ENCODE data around the gene ZYG11B. TPM values are rescaled to one million over a fixed set of nuclear protein-coding genes. Genes with fewer than 3 reads are reported as not detected.
"Not testable (repeated sequence)": the region's sequence is repeated elsewhere in the genome, so short reads cannot be mapped to it uniquely, and the experiment has no call there.

The ZYG11B gene
- total RNA-seq, 2 experiments from 2014 or later: 13.7 to 13.8 TPM

DNA sequence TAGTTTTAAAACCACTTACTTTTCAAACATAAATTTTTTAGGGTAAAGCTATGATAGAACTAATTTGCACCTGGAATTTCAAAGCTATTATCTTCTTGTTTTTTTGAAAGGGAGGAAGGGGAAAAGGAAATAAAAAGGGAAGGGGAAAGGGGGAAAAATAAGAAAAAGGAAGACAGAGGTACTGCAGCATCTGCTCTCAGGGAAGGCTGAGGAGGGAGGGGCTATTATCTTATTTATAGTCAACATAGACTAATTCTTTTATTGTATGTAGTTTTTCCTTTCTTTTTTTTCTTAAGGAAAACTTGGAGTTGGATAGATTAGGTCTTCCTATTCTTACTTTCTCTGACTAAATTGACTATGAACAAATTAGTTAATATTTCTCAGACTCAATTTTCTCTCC lies 74.8 kb downstream of the ZYG11B start:
- no peaks in the 10 kb centered on the region for H3K4me1 Mint-ChIP-seq
- H3K27ac Mint-ChIP-seq: no peak overlapping the region
- no peaks in the 10 kb centered on the region for H3K9me3 Mint-ChIP-seq
- peaks cover 3% of the 10 kb centered on the region for H3K36me3 Mint-ChIP-seq
- DNase-seq (no peak), ATAC-seq (ENCODE audit: low read depth) (no peak)
- H3K27me3 Mint-ChIP-seq: no peaks in the 10 kb centered on the region
- no peak overlapping the region for H3K4me3 Mint-ChIP-seq
- POLR2A ChIA-PET: no interaction called here

GRCh38 chr1:52804083-52804482 lies 77.8 kb downstream of the ZYG11B start:
- H3K36me3 Mint-ChIP-seq; H3K9me3 Mint-ChIP-seq; H3K4me3 Mint-ChIP-seq; ATAC-seq (ENCODE audit: low read depth); H3K27ac Mint-ChIP-seq; DNase-seq; H3K27me3 Mint-ChIP-seq; POLR2A ChIA-PET; H3K4me1 Mint-ChIP-seq: not testable (repeated sequence)

DNA sequence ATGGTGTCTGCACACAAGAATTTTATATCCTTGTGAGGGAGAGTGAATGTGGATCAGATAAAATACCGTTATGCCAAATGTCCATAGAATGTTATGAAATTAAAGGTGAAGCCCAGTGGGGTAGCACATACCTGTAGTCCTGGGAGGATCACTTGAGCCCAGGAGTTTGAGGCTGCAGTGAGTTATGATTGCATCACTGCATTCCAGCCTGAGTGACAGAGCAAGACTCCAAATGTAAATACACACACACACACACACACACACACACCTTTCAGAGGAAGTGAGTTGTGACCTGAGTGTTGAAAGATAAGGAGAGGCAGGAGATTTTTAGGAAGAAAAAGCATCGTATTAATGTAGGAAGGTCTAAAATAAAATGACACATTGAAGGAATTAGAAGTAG lies 88.2 kb downstream of the ZYG11B start:
- no peaks in the 10 kb centered on the region for H3K27me3 Mint-ChIP-seq
- DNase-seq (no peak), ATAC-seq (ENCODE audit: low read depth) (no peak)
- no peaks in the 10 kb centered on the region for H3K4me1 Mint-ChIP-seq
- no peaks in the 10 kb centered on the region for H3K9me3 Mint-ChIP-seq
- POLR2A ChIA-PET: no interaction called here
- H3K4me3 Mint-ChIP-seq: no peak overlapping the region
- H3K36me3 Mint-ChIP-seq: peaks cover 4% of the 10 kb centered on the region
- no peak overlapping the region for H3K27ac Mint-ChIP-seq

DNA sequence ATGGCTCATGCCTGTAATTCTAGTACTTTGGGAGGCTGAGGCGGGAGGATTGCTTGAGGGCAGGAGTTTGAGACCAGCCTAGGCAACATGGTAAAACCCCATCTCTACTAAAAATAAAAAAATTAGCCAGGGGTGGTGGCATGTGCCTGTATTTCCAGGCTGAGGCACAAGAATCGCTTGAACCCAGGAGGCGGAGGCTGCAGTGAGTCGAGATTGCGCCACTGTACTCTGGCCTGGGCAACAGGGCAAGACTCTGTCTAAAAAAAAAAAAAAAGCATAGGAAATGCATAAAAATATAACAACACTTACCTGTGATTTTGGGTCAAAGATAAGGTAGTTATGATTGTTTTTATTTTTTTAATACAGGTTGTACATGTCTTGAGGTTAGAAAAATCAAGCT lies 94.6 kb downstream of the ZYG11B start:
- DNase-seq; H3K27ac Mint-ChIP-seq; ATAC-seq (ENCODE audit: low read depth); H3K4me1 Mint-ChIP-seq; H3K36me3 Mint-ChIP-seq; H3K9me3 Mint-ChIP-seq; POLR2A ChIA-PET; H3K27me3 Mint-ChIP-seq; H3K4me3 Mint-ChIP-seq: not testable (repeated sequence)

- POLR2A ChIA-PET: no interaction called here
- H3K27me3 Mint-ChIP-seq: no peaks in the 10 kb centered on the region
- ATAC-seq (ENCODE audit: low read depth): peak; percentile 42
- no peaks in the 10 kb centered on the region for H3K9me3 Mint-ChIP-seq
- no peak overlapping the region for H3K27ac Mint-ChIP-seq
- H3K4me1 Mint-ChIP-seq: no peaks in the 10 kb centered on the region
- no peaks in the 10 kb centered on the region for H3K36me3 Mint-ChIP-seq
- no peak overlapping the region for H3K4me3 Mint-ChIP-seq
- no peak for DNase-seq
These were observed 99.6 kb downstream of the ZYG11B start for GRCh38 chr1:52825868-52826267.

DNA sequence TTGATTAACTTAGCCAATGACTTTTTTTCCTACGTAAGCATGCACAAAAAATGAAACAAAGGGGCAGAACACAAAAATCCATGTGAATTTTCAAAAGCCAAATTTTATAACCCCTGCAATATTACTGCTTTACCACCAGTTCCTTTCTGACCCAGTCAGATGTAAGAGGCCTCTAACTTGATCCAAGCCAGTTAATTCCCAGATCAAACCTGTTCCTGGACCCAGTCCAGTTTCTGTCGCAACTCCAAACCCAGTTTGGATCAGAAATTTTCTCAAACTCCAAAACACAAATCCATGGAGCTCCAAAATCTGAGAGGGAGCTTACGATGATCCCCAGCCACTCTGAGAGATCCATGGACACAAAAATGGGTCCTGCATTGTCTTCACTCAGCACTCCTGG lies 108.5 kb downstream of the ZYG11B start:
- ATAC-seq (ENCODE audit: low read depth) (no peak), DNase-seq (no peak)
- Mint-ChIP-seq H3K27ac (no peak overlapping the region), H3K36me3 (no peaks in the 10 kb centered on the region), H3K9me3 (no peaks in the 10 kb centered on the region), H3K4me3 (no peak overlapping the region), H3K27me3 (peaks cover 9% of the 10 kb centered on the region), H3K4me1 (no peaks in the 10 kb centered on the region)
- POLR2A ChIA-PET: no interaction called here

DNA sequence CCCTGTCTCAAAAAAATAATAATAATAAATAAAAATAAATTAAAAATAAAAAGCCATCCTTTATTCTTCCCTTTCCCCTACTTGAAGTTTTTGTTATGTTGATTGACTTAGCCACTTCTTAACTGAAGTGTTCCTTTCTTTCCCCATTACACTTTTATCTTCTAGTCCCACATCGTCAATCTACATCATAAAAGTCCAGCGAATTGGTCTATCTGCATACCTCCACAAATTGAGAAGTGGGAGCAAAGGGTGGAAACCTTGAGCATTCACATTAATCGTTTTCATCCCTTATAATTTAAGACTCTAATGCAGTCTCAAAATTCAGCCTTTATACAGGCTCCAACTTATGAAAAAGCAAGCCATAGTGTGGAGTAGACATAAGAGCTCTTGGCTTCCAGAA lies 109.8 kb downstream of the ZYG11B start:
- Mint-ChIP-seq H3K4me3 (no peak overlapping the region), H3K4me1 (no peaks in the 10 kb centered on the region)
- ATAC-seq (ENCODE audit: low read depth): no peak

DNA sequence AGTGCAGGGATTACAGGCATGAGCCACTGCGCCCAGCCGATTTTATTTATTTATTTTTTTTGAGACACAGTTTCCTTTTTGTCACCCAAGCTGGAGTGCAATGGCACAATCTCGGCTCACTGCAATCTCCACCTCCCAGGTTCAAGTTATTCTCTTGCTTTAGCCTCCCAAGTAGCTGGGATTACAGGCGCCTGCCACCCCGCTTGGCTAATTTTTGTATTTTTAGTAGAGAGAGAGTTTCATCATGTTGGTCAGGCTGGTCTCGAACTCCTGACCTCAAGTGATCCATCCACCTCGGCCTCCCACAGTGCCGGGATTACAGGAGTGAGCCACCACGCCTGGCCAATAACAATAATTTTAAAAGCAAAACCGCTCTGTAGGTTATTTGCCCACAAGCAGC lies 112.9 kb downstream of the ZYG11B start:
- H3K4me3 Mint-ChIP-seq; ATAC-seq (ENCODE audit: low read depth); H3K27ac Mint-ChIP-seq; H3K4me1 Mint-ChIP-seq; POLR2A ChIA-PET; DNase-seq; H3K9me3 Mint-ChIP-seq; H3K36me3 Mint-ChIP-seq: not testable (repeated sequence)
- peaks cover 22% of the 10 kb centered on the region for H3K27me3 Mint-ChIP-seq

More for the DNA sequence above, 109.8 kb downstream of the ZYG11B start:
- no peak overlapping the region for H3K27ac Mint-ChIP-seq
- no peaks in the 10 kb centered on the region for H3K9me3 Mint-ChIP-seq
- no peak for DNase-seq
- POLR2A ChIA-PET: no interaction called here
- H3K36me3 Mint-ChIP-seq: no peaks in the 10 kb centered on the region
- H3K27me3 Mint-ChIP-seq: peaks cover 9% of the 10 kb centered on the region

DNA sequence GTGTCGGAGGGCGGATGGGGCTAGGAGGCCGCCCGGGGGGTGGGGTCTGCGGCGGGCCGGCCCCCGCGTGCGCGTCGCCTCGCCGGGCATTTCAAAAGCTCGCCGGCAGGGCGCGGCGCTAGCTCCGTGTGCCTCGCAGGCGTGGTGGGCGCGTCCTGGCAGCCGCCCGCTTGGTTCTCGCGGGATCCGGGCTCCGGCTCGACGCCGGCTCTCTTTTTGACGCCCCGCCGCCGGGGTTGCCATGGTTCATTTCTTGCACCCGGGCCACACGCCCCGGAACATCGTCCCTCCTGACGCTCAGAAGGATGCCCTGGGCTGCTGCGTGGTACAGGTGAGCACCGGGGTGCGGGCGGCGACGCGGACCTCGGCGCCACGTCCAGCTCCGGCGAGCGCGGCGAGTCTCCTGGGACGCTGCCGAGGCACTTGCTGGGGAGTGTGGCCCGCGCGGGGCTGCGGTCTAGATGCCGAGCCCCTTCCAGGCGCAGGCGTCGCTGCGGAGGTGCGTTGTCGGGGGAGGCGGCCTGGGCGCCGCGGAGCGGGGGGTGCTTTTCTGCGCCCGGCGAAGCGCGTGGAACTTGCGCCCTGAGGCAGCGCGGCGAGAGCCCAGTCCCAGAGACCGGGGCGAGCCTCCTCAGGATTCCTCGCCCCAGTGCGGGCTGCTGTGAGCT lies 116.5 kb downstream of the ZYG11B start, which contains the start of gene ZYG11A:
ZYG11A (plus strand) TSS at position 118 of the 668 bp plus-strand sequence; CDS start at position 242, 124 bp downstream.
- H3K27me3 Mint-ChIP-seq: peaks cover 33% of the 10 kb centered on the region
- POLR2A ChIA-PET: interaction anchor here (0.7 to 1.6 kb wide), 3 partner anchors 11 to 79 kb away, joined by 3 to 5 read pairs (median 3); partner anchors contain the start of gene ECHDC2
- H3K4me3 Mint-ChIP-seq: peak within 1 kb of the TSS; percentile 70
- H3K27ac Mint-ChIP-seq: no peak within 1 kb of the TSS
- H3K9me3 Mint-ChIP-seq: no peaks in the 10 kb centered on the region
- ATAC-seq (ENCODE audit: low read depth) (peak; percentile 97), DNase-seq (peak; percentile 87)
- no peaks in the 10 kb centered on the region for H3K36me3 Mint-ChIP-seq
- peaks cover 3% of the 10 kb centered on the region for H3K4me1 Mint-ChIP-seq

DNA sequence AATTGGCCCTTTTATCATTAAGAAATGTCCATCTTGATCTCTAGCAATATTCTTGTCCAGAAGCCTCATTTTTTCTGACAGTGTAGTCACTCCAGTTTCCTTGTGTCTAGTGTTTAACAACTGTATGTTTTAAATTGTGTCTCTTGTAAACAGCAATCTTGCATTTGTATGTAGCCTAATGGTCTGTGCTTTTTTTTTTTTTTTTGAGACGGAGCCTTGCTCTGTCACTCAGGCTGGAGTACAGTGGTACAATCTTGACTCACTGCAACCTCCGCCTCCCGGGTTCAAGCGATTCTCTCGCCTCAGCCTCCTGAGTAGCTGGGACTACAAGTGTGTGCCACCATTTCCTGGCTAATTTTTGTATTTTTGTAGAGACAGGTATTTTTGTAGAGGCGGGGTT lies 118.9 kb downstream of the ZYG11B start:
- H3K27ac Mint-ChIP-seq; POLR2A ChIA-PET; H3K4me1 Mint-ChIP-seq; H3K36me3 Mint-ChIP-seq; H3K4me3 Mint-ChIP-seq; DNase-seq; ATAC-seq (ENCODE audit: low read depth); H3K9me3 Mint-ChIP-seq: not testable (repeated sequence)
- peaks cover 33% of the 10 kb centered on the region for H3K27me3 Mint-ChIP-seq

- Mint-ChIP-seq H3K9me3 (no peaks in the 10 kb centered on the region), H3K36me3 (no peaks in the 10 kb centered on the region), H3K4me1 (peaks cover 1% of the 10 kb centered on the region), H3K27me3 (peaks cover 32% of the 10 kb centered on the region), H3K4me3 (no peak overlapping the region), H3K27ac (no peak overlapping the region)
- POLR2A ChIA-PET: no interaction called here
- ATAC-seq (ENCODE audit: low read depth): no peak
- DNase-seq: no peak
These were observed 122.2 kb downstream of the ZYG11B start for GRCh38 chr1:52848423-52848822.

GRCh38 chr1:52850951-52851350 lies 124.7 kb downstream of the ZYG11B start:
- Mint-ChIP-seq H3K27me3 (peaks cover 15% of the 10 kb centered on the region), H3K27ac (no peak overlapping the region), H3K4me3 (no peak overlapping the region), H3K9me3 (no peaks in the 10 kb centered on the region), H3K4me1 (no peaks in the 10 kb centered on the region), H3K36me3 (no peaks in the 10 kb centered on the region)
- DNase-seq (no peak), ATAC-seq (ENCODE audit: low read depth) (no peak)
- POLR2A ChIA-PET: no interaction called here

DNA sequence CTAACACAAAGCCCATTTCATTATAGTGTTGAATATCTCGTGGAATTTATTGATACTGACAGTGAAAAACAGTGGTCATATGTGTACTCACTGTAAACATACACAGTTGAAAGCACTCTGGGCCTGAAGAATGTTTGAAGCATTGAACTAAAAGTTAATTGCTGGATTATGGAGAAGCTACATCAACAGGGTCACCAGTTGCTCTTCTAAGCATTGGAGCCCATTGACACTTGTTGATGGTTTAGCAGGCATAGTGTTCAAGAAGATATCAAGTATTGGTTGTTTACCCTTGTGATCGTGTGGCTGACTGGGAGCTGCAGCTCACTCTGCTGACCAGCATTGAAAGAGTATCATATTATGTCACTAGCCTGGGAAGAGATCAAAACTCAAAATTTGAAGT lies 126.6 kb downstream of the ZYG11B start:
- Mint-ChIP-seq H3K27ac (no peak overlapping the region), H3K36me3 (no peaks in the 10 kb centered on the region), H3K4me3 (no peak overlapping the region), H3K27me3 (peaks cover 8% of the 10 kb centered on the region), H3K9me3 (no peaks in the 10 kb centered on the region), H3K4me1 (no peaks in the 10 kb centered on the region)
- POLR2A ChIA-PET: no interaction called here
- no peak for ATAC-seq (ENCODE audit: low read depth)
- DNase-seq: no peak

- no peak overlapping the region for H3K27ac Mint-ChIP-seq
- peaks cover 8% of the 10 kb centered on the region for H3K27me3 Mint-ChIP-seq
- no peaks in the 10 kb centered on the region for H3K36me3 Mint-ChIP-seq
- no peak for DNase-seq
- POLR2A ChIA-PET: no interaction called here
- ATAC-seq (ENCODE audit: low read depth): no peak
- no peaks in the 10 kb centered on the region for H3K4me1 Mint-ChIP-seq
- H3K4me3 Mint-ChIP-seq: no peak overlapping the region
- no peaks in the 10 kb centered on the region for H3K9me3 Mint-ChIP-seq
These were observed 129.3 kb downstream of the ZYG11B start for GRCh38 chr1:52855584-52855983.
